Measurements from ENCODE around the gene FLG2.
"Not testable (repeated sequence)": the region's sequence is repeated elsewhere in the genome, so short reads cannot be mapped to it uniquely, and the experiment has no call there.

FLG2 gene

DNA sequence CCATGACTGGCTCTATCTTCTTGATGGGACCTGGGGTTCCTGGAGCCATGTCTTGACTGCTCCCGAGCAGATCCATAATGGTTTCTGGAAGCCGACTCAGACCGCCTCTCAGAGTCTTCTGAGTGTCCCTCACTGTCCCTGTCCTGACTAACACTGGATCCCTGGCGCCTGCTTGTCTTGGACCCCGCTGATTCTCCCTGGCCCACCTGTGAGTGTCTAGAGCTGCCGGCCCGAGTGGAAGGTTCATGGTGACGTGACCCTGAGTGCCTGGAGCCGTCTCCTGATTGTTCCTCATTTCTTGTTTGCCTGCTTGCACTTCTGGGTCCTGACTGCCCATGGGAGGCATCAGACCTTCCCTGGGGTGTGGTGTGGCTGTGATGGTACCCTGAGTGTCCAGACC, 49.9 kb downstream of the FLG2 start:
- DNase-seq, result no peak

DNA sequence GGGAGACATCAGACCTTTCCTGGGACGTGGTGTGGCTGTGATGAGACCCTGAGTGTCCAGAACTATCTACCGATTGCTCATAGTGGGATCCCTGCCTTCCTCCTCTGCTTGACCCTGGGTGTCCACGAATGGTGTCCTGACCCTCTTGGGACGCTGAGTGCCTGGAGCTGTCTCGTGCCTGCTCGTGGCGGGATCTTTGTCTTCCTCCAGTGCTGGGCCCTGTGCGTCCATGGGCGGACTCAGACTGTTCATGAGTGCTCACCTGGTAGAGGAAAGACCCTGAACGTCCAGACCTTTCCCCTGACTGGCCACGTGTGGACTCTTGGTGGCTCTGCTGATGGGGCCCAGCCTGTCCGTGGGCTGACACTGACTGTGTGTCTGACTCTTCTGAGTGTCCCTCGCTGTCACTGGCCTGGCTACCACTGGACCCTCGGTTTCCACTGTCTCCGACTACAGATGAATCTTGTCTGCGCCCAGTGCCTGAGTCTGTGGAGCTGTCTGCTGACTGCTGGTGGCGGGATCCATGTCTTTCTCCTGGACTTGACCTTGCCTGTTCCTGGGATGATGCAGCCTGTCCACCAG, 50.4 kb downstream of the FLG2 start:
- DNase-seq, result not testable (repeated sequence)

DNA sequence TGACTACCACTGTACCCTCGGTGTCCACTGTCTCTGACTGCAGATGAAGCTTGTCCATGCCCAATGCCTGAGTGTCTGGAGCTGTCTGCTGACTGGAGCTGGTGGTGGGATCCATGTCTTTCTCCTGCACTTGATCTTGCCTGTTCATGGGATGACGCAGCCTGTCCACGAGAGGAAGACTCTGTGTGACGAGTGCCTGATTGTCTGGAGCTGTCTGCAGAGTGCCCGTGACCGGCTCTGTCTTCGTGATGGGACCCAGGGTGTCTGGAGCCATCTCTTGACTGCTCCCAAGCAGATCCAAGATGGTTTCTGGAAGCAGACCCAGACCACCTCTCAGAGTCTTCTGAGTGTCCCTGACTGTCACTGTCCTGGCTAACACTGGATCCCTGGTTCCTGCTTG, 51.0 kb downstream of the FLG2 start:
- DNase-seq, result not testable (repeated sequence)

DNA sequence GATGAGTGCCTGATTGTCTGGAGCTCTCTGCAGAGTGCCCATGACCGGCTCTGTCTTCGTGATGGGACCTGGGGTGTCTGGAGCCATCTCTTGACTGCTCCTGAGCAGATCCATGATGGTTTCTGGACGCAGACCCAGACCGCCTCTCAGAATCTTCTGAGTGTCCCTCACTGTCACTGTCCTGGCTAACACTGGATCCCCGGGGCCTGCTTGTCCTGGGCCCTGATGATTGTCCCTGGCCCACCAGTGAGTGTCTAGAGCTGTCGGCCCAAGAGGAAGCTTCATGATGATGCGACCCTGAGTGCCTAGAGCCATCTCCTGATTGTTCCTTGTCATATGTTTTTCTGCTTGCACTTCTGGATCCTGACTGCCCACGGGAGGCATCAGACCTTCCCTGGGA, 51.8 kb downstream of the FLG2 start:
- DNase-seq, result not testable (repeated sequence)

DNA sequence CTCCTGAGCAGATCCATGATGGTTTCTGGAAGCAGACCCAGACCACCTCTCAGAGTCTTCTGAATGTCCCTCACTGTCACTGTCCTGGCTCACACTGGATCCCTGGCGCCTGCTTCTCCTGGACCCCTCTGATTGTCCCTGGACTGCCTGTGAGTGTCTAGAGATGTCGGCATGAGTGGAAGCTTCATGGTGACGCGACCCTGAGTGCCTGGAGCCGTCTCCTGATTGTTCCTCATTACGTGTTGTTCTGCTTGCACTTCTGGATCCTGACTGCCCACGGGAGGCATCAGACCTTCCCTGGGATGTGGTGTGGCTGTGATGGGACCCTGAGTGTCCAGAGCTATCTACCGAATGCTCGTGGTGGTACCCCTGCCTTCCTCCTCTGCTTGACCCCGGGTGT, 53.7 kb downstream of the FLG2 start:
- not testable (repeated sequence) for DNase-seq

DNA sequence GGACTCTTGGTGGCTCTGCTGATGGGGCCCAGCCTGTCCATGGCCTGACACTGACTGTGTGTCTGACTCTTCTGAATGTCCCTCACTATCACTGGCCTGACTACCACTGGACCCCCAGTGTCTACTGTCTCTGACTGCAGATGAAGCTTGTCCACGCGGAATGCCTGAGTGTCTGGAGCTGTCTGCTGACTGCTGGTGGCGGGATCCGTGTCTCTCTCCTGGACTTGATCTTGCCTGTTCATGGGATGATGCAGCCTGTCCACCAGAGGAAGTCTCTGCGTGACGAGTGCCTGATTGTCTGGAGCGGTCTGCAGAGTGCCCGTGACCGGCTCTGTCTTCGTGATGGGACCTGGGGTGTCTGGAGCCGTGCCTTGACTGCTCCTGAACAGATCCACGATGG, 55.0 kb downstream of the FLG2 start:
- not testable (repeated sequence) for DNase-seq

DNA sequence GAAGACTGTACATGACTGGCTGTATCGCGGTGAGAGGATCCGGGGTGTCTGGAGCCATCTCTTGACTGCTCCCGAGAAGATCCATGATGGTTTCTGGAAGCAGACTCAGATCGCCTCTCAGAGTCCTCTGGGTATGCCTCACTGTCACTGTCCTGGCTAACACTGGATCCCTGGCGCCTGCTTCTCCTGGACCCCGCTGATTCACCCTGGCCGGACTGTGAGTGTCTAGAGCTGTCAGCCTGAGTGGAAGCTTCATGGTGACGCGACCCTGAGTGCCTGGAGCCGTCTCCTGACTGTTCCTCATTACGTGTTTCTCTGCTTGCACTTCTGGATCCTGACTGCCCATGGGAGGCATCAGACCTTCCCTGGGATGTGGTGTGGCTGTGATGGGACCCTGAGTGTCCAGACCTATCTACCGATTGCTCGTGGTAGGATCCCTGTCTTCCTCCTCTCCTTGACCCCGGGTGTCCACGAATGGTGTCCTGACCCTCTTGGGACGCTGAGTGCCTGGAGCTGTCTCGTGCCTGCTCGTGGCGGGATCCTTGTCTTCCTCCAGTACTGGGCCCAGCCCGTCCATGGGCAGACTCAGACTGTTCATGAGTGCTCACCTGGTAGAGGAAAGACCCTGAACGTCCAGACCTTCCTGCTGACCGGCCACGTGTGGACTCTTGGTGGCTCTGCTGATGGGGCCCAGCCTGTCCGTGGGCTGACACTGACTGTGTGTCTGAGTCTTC, 56.5 kb downstream of the FLG2 start:
- DNase-seq, result not testable (repeated sequence)
